Measurements from ENCODE around the gene IL5.
A peak's percentile ranks its signal among the peaks of the same experiment; 100 is the strongest.

IL5 gene

GRCh38 chr5:132510076-132510475 lies 33.2 kb downstream of the IL5 start:
- H3K4me1 ChIP-seq (ENCODE audit: control insufficient read depth, low read length) = no peaks in the 10 kb centered on the region

DNA sequence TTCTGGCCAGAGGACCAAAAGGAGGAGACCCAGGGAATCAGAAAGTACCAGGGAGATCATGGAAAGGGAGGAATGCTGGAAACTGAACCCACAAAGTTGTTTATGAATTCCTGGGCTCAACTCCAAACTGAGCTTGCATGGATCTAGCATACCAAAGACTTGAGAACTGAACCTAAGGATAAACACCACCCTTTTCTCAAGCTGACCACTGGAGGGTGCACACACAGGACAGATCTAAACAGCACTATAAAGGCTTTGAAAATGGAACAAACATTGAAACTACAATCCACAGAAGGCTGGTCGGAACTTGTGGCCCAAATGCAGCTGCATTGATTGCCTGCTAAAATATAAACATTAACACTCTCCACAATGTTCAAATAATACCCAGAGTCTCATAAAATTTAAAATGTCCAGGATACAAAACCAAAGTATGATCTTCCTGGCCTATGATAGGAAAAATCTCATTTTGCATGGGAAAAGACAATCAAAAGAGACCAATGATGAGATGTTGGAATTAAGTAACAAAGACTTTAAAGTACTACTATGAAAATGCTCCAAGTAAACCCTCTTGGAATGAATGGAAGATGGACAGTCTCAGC lies 37.1 kb downstream of the IL5 start:
- Histone ChIP-seq H3K79me2 (ENCODE audit: control insufficient read depth, low read length) (no peaks in the 10 kb centered on the region), H3K4me1 (ENCODE audit: control insufficient read depth, low read length) (peaks cover 2% of the 10 kb centered on the region), H3K9me3 (ENCODE audit: control insufficient read depth, insufficient read depth, low read length) (no peaks in the 10 kb centered on the region), H3K27me3 (ENCODE audit: control insufficient read depth, low read length) (peaks cover 14% of the 10 kb centered on the region; the same call in 1 of the 2 replicates), H4K20me1 (ENCODE audit: control insufficient read depth, insufficient read depth, low read depth, low read length) (no peaks in the 10 kb centered on the region; the same call in 1 of the 2 replicates), H3K9me2 (replicated peaks; ENCODE audit: control insufficient read depth, low read length) (no peaks in the 10 kb centered on the region), H3F3A (ENCODE audit: control insufficient read depth, insufficient read depth) (no peaks in the 10 kb centered on the region), H3K4me2 (ENCODE audit: low read length) (no peak overlapping the region), H3K27ac (ENCODE audit: low read depth, low read length) (no peak overlapping the region), H3K36me3 (ENCODE audit: control insufficient read depth, low read length) (no peaks in the 10 kb centered on the region), H3K4me3 (ENCODE audit: low read length) (no peak overlapping the region)
- no peak for TF ChIP-seq EZH2phosphoT487 (IDR thresholded peaks at IDR 0.05; ENCODE audit: borderline replicate concordance, low read length)
- TF ChIP-seq CTCF (IDR thresholded peaks at IDR 0.05; ENCODE audit: low read depth, low read length, poor library complexity, severe bottlenecking) = peak; percentile 60

More at GRCh38 chr5:132510076-132510475, 33.2 kb downstream of the IL5 start:
- H3K4me2 ChIP-seq (ENCODE audit: low read length) = no peak overlapping the region
- H3K9me2 ChIP-seq (replicated peaks; ENCODE audit: control insufficient read depth, low read length) = no peaks in the 10 kb centered on the region
- TF ChIP-seq CTCF (IDR thresholded peaks at IDR 0.05; ENCODE audit: low read depth, low read length, poor library complexity, severe bottlenecking) (no peak), EZH2phosphoT487 (IDR thresholded peaks at IDR 0.05; ENCODE audit: borderline replicate concordance, low read length) (no peak)
- H3K9me3 ChIP-seq (ENCODE audit: control insufficient read depth, insufficient read depth, low read length) = peaks cover 4% of the 10 kb centered on the region; the same call in 1 of the 2 replicates
- no peaks in the 10 kb centered on the region; the same call in 1 of the 2 replicates for H4K20me1 ChIP-seq (ENCODE audit: control insufficient read depth, insufficient read depth, low read depth, low read length)
- H3K27me3 ChIP-seq (ENCODE audit: control insufficient read depth, low read length) = peaks cover 10% of the 10 kb centered on the region; the same call in 1 of the 2 replicates
- H3K36me3 ChIP-seq (ENCODE audit: control insufficient read depth, low read length) = no peaks in the 10 kb centered on the region
- no peak overlapping the region for H3K4me3 ChIP-seq (ENCODE audit: low read length)
- H3K79me2 ChIP-seq (ENCODE audit: control insufficient read depth, low read length) = no peaks in the 10 kb centered on the region
- no peak overlapping the region for H3K27ac ChIP-seq (ENCODE audit: low read depth, low read length)
- H3F3A ChIP-seq (ENCODE audit: control insufficient read depth, insufficient read depth) = no peaks in the 10 kb centered on the region

DNA sequence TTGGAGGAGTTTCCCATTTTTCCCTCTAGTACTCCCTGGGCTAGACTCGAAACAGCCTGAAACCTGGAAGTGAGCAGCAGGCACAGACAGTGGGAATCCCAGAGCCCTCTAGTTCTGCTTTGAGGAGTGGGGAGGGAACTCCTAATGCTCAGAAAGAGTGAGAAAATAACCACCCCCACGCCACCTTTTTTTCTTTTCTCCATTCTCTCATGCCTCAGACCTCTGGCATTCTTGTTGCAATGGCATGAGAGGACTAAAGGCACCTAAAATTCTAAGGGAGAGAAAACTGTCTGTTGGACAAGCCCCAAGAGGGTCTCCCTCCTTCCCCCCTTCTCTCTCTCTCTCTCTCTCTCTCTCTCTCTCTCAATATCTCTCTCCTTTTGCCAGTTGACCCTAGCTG lies 37.7 kb downstream of the IL5 start:
- Histone ChIP-seq H3K9me3 (ENCODE audit: control insufficient read depth, insufficient read depth, low read length) (no peaks in the 10 kb centered on the region), H3K27ac (ENCODE audit: low read depth, low read length) (no peak overlapping the region), H3K9me2 (replicated peaks; ENCODE audit: control insufficient read depth, low read length) (no peaks in the 10 kb centered on the region), H3K36me3 (ENCODE audit: control insufficient read depth, low read length) (no peaks in the 10 kb centered on the region), H3K4me1 (ENCODE audit: control insufficient read depth, low read length) (peaks cover 7% of the 10 kb centered on the region), H3K79me2 (ENCODE audit: control insufficient read depth, low read length) (no peaks in the 10 kb centered on the region), H4K20me1 (ENCODE audit: control insufficient read depth, insufficient read depth, low read depth, low read length) (no peaks in the 10 kb centered on the region; the same call in 1 of the 2 replicates), H3K4me3 (ENCODE audit: low read length) (no peak overlapping the region), H3F3A (ENCODE audit: control insufficient read depth, insufficient read depth) (no peaks in the 10 kb centered on the region), H3K27me3 (ENCODE audit: control insufficient read depth, low read length) (peaks cover 14% of the 10 kb centered on the region; the same call in 1 of the 2 replicates), H3K4me2 (ENCODE audit: low read length) (no peak overlapping the region)
- TF ChIP-seq EZH2phosphoT487 (IDR thresholded peaks at IDR 0.05; ENCODE audit: borderline replicate concordance, low read length) (no peak), CTCF (IDR thresholded peaks at IDR 0.05; ENCODE audit: low read depth, low read length, poor library complexity, severe bottlenecking) (no peak)
